HG03108 (cell line): Measurements from ENCODE around the gene PCYOX1L.

Source experiments
- ATAC-seq: cut with Tn5 transposase; IDR thresholded peaks from one replicate; pipeline ENCODE4 v1.9.1; 2021; ENCODE audit warnings: moderate library complexity; ENCODE audit not compliant: unreplicated experiment

PCYOX1L gene

GRCh38 chr5:149333711-149334443 is 24.0 kb upstream of the PCYOX1L start:
- no peak for ATAC-seq

GRCh38 chr5:149337736-149338135 is 20.1 kb upstream of the PCYOX1L start:
- no peak for ATAC-seq

- no peak for ATAC-seq
These were observed 19.5 kb upstream of the PCYOX1L start for GRCh38 chr5:149338364-149338763.

GRCh38 chr5:149340920-149341319 is 16.9 kb upstream of the PCYOX1L start:
- no peak for ATAC-seq

- ATAC-seq = no peak
These were observed 16.0 kb upstream of the PCYOX1L start for GRCh38 chr5:149341876-149342275.

GRCh38 chr5:149344151-149344550 is 13.7 kb upstream of the PCYOX1L start:
- no peak for ATAC-seq

- peak; percentile 95 for ATAC-seq
These were observed 12.5 kb upstream of the PCYOX1L start, which contains the start of gene GRPEL2 for GRCh38 chr5:149345147-149345891. TSS of gene GRPEL2 (plus strand) at chr5:149345499. CDS start at chr5:149345540, 41 bp downstream.

GRCh38 chr5:149345892-149346222 is 12.0 kb upstream of the PCYOX1L start:
- no peak for ATAC-seq

GRCh38 chr5:149348518-149348917 is 9.3 kb upstream of the PCYOX1L start:
- no peak for ATAC-seq

GRCh38 chr5:149349382-149349781 is 8.5 kb upstream of the PCYOX1L start:
- ATAC-seq = no peak

GRCh38 chr5:149352169-149352568 is 5.7 kb upstream of the PCYOX1L start:
- ATAC-seq = no peak

GRCh38 chr5:149353911-149354310 is 3.9 kb upstream of the PCYOX1L start:
- no peak for ATAC-seq

- no peak for ATAC-seq
These were observed 2.2 kb upstream of the PCYOX1L start for GRCh38 chr5:149355688-149356087.

- no peak for ATAC-seq
These were observed 1.5 kb upstream of the PCYOX1L start for GRCh38 chr5:149356391-149356790.

- no peak for ATAC-seq
These were observed 427 bp downstream of the PCYOX1L start for GRCh38 chr5:149358294-149358651.

GRCh38 chr5:149358868-149359495 is 1.1 kb downstream of the PCYOX1L start:
- no peak for ATAC-seq

- no peak for ATAC-seq
These were observed 2.4 kb downstream of the PCYOX1L start for GRCh38 chr5:149360272-149360671.

GRCh38 chr5:149362541-149362940 is 4.7 kb downstream of the PCYOX1L start:
- ATAC-seq = no peak

- no peak for ATAC-seq
These were observed 5.5 kb downstream of the PCYOX1L start for GRCh38 chr5:149363358-149363757.

GRCh38 chr5:149363936-149364335 is 6.1 kb downstream of the PCYOX1L start:
- ATAC-seq = no peak

- no peak for ATAC-seq
These were observed 6.9 kb downstream of the PCYOX1L start for GRCh38 chr5:149364719-149365118.

GRCh38 chr5:149365418-149365817 is 7.6 kb downstream of the PCYOX1L start:
- no peak for ATAC-seq
